Measurements from ENCODE around the gene IMP4.

The IMP4 gene

GRCh38 chr2:130336877-130337734, 5.6 kb upstream of the IMP4 start:
- peak in 1 of 2 donors; percentile 53 for DNase-seq

GRCh38 chr2:130337735-130338325, 4.9 kb upstream of the IMP4 start:
- DNase-seq = peak; percentile 76 to 95

- no peak for DNase-seq
These were observed 3.8 kb upstream of the IMP4 start for GRCh38 chr2:130338793-130339345.

- DNase-seq = peak in 1 of 2 donors; percentile 75
These were observed 2.6 kb upstream of the IMP4 start for GRCh38 chr2:130339885-130340745.

- no peak for DNase-seq
These were observed 1.1 kb upstream of the IMP4 start for GRCh38 chr2:130341562-130342019.

- peak; percentile 86 to 93 for DNase-seq
These were observed 621 bp upstream of the IMP4 start for GRCh38 chr2:130342020-130342532.

- no peak for DNase-seq
These were observed 1.9 kb downstream of the IMP4 start for GRCh38 chr2:130344578-130344977.

- no peak for DNase-seq
These were observed 2.4 kb downstream of the IMP4 start for GRCh38 chr2:130345091-130345490.

- no peak for DNase-seq
These were observed 2.9 kb downstream of the IMP4 start for GRCh38 chr2:130345611-130346010.

DNA sequence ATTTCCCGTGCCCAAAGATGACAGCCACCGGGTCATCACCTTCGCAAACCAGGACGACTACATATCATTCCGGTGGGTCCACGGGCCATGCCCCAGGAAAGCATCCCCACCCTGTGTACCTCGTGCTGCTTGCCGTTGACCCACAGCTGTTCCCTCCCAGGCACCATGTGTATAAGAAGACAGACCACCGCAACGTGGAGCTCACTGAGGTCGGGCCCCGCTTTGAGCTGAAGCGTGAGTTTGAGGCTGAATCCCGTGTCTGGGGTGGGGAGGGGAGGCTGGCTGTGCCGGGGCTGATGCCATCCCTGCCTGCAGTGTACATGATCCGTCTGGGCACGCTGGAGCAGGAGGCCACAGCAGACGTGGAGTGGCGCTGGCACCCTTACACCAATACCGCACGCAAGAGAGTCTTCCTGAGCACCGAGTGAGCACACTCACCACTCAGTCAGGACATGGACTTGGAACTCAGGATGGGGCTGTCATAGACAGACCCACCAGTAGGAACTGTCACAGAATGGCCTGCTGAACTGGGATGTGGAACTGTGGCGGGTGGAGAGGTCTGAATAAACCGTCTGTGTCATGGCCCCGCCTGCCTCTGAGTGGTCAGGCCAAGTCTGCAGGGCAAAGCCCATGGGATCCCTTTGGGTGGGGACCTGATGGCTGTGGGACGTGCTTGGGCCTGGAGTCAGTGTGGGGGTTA, 3.5 kb downstream of the IMP4 start:
- no peak for DNase-seq

- no peak for DNase-seq
These were observed 4.0 kb downstream of the IMP4 start for GRCh38 chr2:130346741-130347066.

DNA sequence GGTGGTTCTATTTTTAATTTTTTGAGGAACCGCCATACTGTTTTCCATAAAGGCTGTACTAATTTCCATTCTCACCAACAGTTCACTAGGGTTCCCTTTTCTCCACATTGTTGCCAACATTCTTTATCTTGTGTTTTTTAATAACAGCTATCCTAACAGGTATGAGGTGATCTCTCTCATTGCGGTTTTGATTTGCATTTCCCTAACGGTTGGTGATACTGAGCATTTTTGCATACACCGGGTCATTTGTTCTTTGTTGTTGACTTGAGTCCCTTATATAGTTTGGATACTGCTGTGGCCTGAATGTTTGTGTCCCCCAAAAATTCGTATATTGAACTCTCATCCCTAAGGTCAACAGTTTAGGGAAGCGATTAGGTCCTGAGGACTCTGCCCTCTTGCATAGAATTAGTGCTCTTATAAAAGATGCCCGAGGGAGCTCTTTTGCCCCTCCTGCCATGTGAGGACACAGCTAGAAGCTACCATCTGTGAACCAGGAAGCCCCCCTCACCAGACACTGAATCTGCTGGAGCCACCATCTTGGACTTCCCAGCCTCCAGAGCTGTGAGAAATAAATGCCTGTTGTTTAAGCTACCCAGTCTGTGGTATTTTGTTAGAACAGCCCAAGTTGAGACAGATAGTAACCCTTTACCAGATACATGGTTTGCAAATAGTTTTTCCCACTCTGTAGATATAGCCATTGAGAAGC, 4.7 kb downstream of the IMP4 start:
- DNase-seq = no peak

- no peak for DNase-seq
These were observed 6.5 kb downstream of the IMP4 start for GRCh38 chr2:130349174-130349573.

GRCh38 chr2:130351711-130352110, 9.0 kb downstream of the IMP4 start:
- DNase-seq = no peak

DNA sequence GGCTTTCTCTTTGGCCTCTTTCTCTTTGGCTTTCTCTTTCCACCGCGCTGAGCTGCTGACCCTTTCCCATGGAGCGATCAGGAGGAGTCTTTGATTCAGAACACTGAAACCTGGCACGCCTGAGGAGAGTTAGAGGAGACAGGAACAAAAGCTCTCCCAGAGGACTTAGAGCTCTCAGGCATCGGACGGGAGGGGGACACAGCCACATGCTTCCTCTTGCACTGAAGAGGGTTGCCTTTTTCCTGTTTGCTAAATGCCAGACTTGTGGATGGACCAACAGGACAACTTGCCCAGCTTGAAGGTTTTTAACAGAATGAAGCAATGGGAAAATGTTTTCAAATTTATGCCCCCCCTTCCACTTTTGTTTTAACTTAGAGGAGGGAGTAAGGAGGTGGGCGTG, 9.5 kb downstream of the IMP4 start:
- DNase-seq = peak; percentile 70

GRCh38 chr2:130353291-130354138, 10.8 kb downstream of the IMP4 start:
- DNase-seq = no peak

DNA sequence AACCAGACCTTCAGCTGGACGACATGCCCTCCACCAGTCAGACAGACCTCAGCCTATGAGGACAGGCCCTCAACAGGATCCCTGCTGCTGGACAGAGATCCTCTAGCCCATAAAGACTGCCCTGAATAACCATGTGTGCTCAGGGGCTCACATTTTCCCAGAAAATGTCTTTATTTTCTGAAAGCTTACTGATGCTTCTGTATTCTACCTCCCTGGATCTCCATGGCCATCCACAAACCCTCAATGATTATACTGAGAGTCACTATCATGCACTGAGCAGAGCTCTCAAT, 11.4 kb downstream of the IMP4 start:
- DNase-seq = no peak

DNA sequence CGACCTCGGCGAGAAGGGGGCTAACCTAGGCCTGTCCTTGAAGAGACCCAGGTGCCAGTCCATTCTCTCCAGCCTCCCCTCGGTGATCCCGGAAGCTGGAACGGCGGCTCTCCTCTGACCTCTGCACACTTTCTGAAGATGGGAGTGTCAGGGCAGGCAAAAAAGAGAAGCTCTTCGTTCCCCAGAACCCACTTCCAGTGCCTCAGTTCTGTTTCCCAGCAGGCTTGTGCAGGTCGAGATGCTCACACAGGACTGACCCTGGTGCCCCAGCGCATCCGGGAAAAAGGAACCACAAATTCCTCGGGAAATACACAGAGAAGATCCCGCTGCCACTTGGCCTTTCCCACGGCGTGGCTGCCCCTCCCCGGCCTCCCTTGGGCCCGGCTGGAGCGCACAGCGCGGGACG, 12.5 kb downstream of the IMP4 start:
- peak; percentile 41 to 56 for DNase-seq

DNA sequence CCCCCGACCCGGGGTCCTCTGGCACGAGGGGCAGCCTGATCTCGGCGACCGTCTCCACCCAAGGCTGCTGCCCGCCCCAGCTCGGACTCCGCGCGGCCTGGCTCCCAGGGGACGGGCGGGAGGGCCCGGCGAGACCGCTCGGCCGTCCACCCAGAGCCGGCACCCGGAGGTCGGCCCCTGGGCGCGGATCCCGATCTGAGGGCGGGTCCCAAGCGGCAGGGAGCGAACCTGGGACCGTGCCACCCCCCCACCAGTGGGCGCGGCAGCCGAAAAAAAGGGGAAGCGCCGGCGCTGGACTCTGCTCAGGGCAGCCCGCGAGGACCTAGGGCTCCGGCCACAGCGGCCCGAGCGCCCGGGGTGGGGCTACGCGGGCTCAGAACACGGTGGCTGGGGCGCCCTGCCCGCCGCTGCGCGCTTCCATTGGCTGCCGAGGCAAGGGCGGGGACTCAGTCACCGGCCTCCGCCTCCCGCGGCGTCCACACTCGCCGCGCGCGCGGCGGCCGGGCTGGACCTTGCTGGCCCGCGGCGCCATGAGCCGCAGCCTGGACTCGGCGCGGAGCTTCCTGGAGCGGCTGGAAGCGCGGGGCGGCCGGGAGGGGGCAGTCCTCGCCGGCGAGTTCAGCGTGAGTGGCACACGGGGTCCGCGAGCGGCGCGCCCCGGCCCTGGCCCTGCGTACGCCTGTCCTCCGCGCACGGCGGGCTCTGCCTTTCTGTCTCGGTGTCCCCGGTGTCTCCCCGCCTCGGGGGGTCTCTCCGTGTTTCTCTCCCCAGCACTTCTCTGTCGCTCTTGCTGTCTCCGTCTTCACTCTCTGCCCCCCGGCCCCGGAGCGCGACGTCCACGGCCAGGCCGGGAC, 13.1 kb downstream of the IMP4 start, which contains the start of gene PTPN18:
TSS of gene PTPN18 (plus strand) at position 479 of the 854 bp plus-strand sequence. CDS start at position 531, 52 bp downstream.
- DNase-seq = peak; percentile 90 to 93

- DNase-seq = no peak
These were observed 15.2 kb downstream of the IMP4 start for GRCh38 chr2:130357864-130358263.

All from inflammatory macrophage treated with lipopolysaccharide for 1 hour (primary cell).